Measurements from ENCODE around the gene HDAC9.

Gene HDAC9

GRCh38 chr7:18521945-18522566, 26.5 kb downstream of the HDAC9 start:
- peak overlapping the region; percentile 73 for H3K4me3 Mint-ChIP-seq

GRCh38 chr7:18524248-18524647, 28.7 kb downstream of the HDAC9 start:
- Mint-ChIP-seq H3K36me3 (peaks cover 17% of the 10 kb centered on the region), H3K4me3 (no peak overlapping the region), H3K4me1 (peaks cover 59% of the 10 kb centered on the region), H3K9me3 (peaks cover 2% of the 10 kb centered on the region), H3K27me3 (no peaks in the 10 kb centered on the region), H3K27ac (no peak overlapping the region)
- ATAC-seq (ENCODE audit: low read depth) (no peak), DNase-seq (ENCODE audit: low spot score in 2 of 2) (no peak)

More at GRCh38 chr7:18521945-18522566, 26.5 kb downstream of the HDAC9 start:
- H3K9me3 Mint-ChIP-seq: peaks cover 2% of the 10 kb centered on the region
- H3K36me3 Mint-ChIP-seq: peaks cover 19% of the 10 kb centered on the region
- H3K27me3 Mint-ChIP-seq: no peaks in the 10 kb centered on the region
- peak overlapping the region; percentile 94 for H3K27ac Mint-ChIP-seq
- ATAC-seq (ENCODE audit: low read depth) (peak; percentile 28), DNase-seq (ENCODE audit: low spot score in 2 of 2) (no peak)
- H3K4me1 Mint-ChIP-seq: peaks cover 67% of the 10 kb centered on the region

- Mint-ChIP-seq H3K36me3 (peaks cover 15% of the 10 kb centered on the region), H3K27ac (peak overlapping the region; percentile 61), H3K27me3 (no peaks in the 10 kb centered on the region), H3K4me3 (peak overlapping the region; percentile 46), H3K4me1 (peaks cover 51% of the 10 kb centered on the region), H3K9me3 (peaks cover 2% of the 10 kb centered on the region)
- DNase-seq (ENCODE audit: low spot score in 2 of 2) (no peak), ATAC-seq (ENCODE audit: low read depth) (no peak)
These were observed 30.9 kb downstream of the HDAC9 start for GRCh38 chr7:18526368-18526878.

- Mint-ChIP-seq H3K27me3 (no peaks in the 10 kb centered on the region), H3K36me3 (peaks cover 6% of the 10 kb centered on the region), H3K4me3 (no peak overlapping the region), H3K4me1 (peaks cover 47% of the 10 kb centered on the region), H3K9me3 (no peaks in the 10 kb centered on the region), H3K27ac (peak overlapping the region; percentile 71)
- DNase-seq (ENCODE audit: low spot score in 2 of 2) (no peak), ATAC-seq (ENCODE audit: low read depth) (no peak)
These were observed 33.7 kb downstream of the HDAC9 start for GRCh38 chr7:18529239-18529638.

GRCh38 chr7:18530224-18531179, 35.0 kb downstream of the HDAC9 start:
- Mint-ChIP-seq H3K36me3 (peaks cover 4% of the 10 kb centered on the region), H3K27ac (peak overlapping the region; percentile 83), H3K27me3 (no peaks in the 10 kb centered on the region), H3K9me3 (no peaks in the 10 kb centered on the region), H3K4me1 (peaks cover 52% of the 10 kb centered on the region), H3K4me3 (peak overlapping the region; percentile 65)
- ATAC-seq (ENCODE audit: low read depth) (peak; percentile 90), DNase-seq (ENCODE audit: low spot score in 2 of 2) (peak in 1 of 2 donors; percentile 42)

GRCh38 chr7:18531539-18531938, 36.0 kb downstream of the HDAC9 start:
- Mint-ChIP-seq H3K27me3 (no peaks in the 10 kb centered on the region), H3K9me3 (no peaks in the 10 kb centered on the region), H3K36me3 (peaks cover 4% of the 10 kb centered on the region), H3K4me3 (peak overlapping the region; percentile 59), H3K4me1 (peaks cover 48% of the 10 kb centered on the region), H3K27ac (peak overlapping the region; percentile 79)
- DNase-seq (ENCODE audit: low spot score in 2 of 2): no peak
- no peak for ATAC-seq (ENCODE audit: low read depth)

- no peak for ATAC-seq (ENCODE audit: low read depth)
- no peak for DNase-seq (ENCODE audit: low spot score in 2 of 2)
- H3K4me3 Mint-ChIP-seq: peak overlapping the region; percentile 77
- H3K27ac Mint-ChIP-seq: peak overlapping the region; percentile 79
- peaks cover 52% of the 10 kb centered on the region for H3K4me1 Mint-ChIP-seq
- H3K9me3 Mint-ChIP-seq: no peaks in the 10 kb centered on the region
- peaks cover 4% of the 10 kb centered on the region for H3K36me3 Mint-ChIP-seq
- H3K27me3 Mint-ChIP-seq: no peaks in the 10 kb centered on the region
These were observed 37.3 kb downstream of the HDAC9 start for GRCh38 chr7:18532813-18533212.

- Mint-ChIP-seq H3K36me3 (peaks cover 4% of the 10 kb centered on the region), H3K4me3 (peak overlapping the region; percentile 77), H3K9me3 (no peaks in the 10 kb centered on the region), H3K27ac (peak overlapping the region; percentile 79), H3K27me3 (no peaks in the 10 kb centered on the region), H3K4me1 (peaks cover 57% of the 10 kb centered on the region)
- DNase-seq (ENCODE audit: low spot score in 2 of 2) (no peak), ATAC-seq (ENCODE audit: low read depth) (no peak)
These were observed 38.9 kb downstream of the HDAC9 start for GRCh38 chr7:18534481-18534880.

GRCh38 chr7:18535810-18536415, 40.4 kb downstream of the HDAC9 start:
- Mint-ChIP-seq H3K4me1 (peaks cover 58% of the 10 kb centered on the region), H3K9me3 (no peaks in the 10 kb centered on the region), H3K4me3 (peak overlapping the region; percentile 9), H3K36me3 (peaks cover 4% of the 10 kb centered on the region), H3K27me3 (no peaks in the 10 kb centered on the region), H3K27ac (no peak overlapping the region)
- no peak for DNase-seq (ENCODE audit: low spot score in 2 of 2)
- no peak for ATAC-seq (ENCODE audit: low read depth)

- Mint-ChIP-seq H3K4me3 (no peak overlapping the region), H3K27me3 (no peaks in the 10 kb centered on the region), H3K36me3 (peaks cover 4% of the 10 kb centered on the region), H3K4me1 (peaks cover 57% of the 10 kb centered on the region), H3K27ac (no peak overlapping the region), H3K9me3 (no peaks in the 10 kb centered on the region)
- DNase-seq (ENCODE audit: low spot score in 2 of 2) (no peak), ATAC-seq (ENCODE audit: low read depth) (no peak)
These were observed 40.9 kb downstream of the HDAC9 start for GRCh38 chr7:18536486-18536885.

- Mint-ChIP-seq H3K9me3 (no peaks in the 10 kb centered on the region), H3K27me3 (no peaks in the 10 kb centered on the region), H3K27ac (peak overlapping the region; percentile 63), H3K4me3 (peak overlapping the region; percentile 4), H3K36me3 (peaks cover 5% of the 10 kb centered on the region), H3K4me1 (peaks cover 49% of the 10 kb centered on the region)
- DNase-seq (ENCODE audit: low spot score in 2 of 2): no peak
- peak; percentile 35 for ATAC-seq (ENCODE audit: low read depth)
These were observed 43.2 kb downstream of the HDAC9 start for GRCh38 chr7:18538554-18539250.

- no peak overlapping the region for H3K4me3 Mint-ChIP-seq
- H3K36me3 Mint-ChIP-seq: peaks cover 15% of the 10 kb centered on the region
- ATAC-seq (ENCODE audit: low read depth) (no peak), DNase-seq (ENCODE audit: low spot score in 2 of 2) (no peak)
- H3K27ac Mint-ChIP-seq: no peak overlapping the region
- peaks cover 2% of the 10 kb centered on the region for H3K9me3 Mint-ChIP-seq
- peaks cover 44% of the 10 kb centered on the region for H3K4me1 Mint-ChIP-seq
- H3K27me3 Mint-ChIP-seq: no peaks in the 10 kb centered on the region
These were observed 44.8 kb downstream of the HDAC9 start for GRCh38 chr7:18540396-18540795.

- Mint-ChIP-seq H3K36me3 (peaks cover 16% of the 10 kb centered on the region), H3K27me3 (no peaks in the 10 kb centered on the region), H3K4me3 (no peak overlapping the region), H3K9me3 (peaks cover 2% of the 10 kb centered on the region), H3K27ac (no peak overlapping the region), H3K4me1 (peaks cover 42% of the 10 kb centered on the region)
- DNase-seq (ENCODE audit: low spot score in 2 of 2) (no peak), ATAC-seq (ENCODE audit: low read depth) (no peak)
These were observed 45.8 kb downstream of the HDAC9 start for GRCh38 chr7:18541181-18541870.
